ENCODE measurements around the gene GRAMD1B.

GRAMD1B gene

GRCh38 chr11:123580137-123580536 is 150.1 kb downstream of the GRAMD1B start:
- Histone ChIP-seq H3K4me1 (ENCODE audit: insufficient read depth, low read length) (no peaks in the 10 kb centered on the region), H3K4me2 (ENCODE audit: insufficient read depth, low read length) (no peak overlapping the region)

GRCh38 chr11:123580557-123581275 is 150.6 kb downstream of the GRAMD1B start:
- no peaks in the 10 kb centered on the region for H3K9me3 ChIP-seq (ENCODE audit: insufficient read depth, low read length, severe bottlenecking)
- H3K4me2 ChIP-seq (ENCODE audit: insufficient read depth, low read length), result no peak overlapping the region
- H3K36me3 ChIP-seq (ENCODE audit: insufficient read depth, low read length), result 0 out of 2 replicates have a peak, but pooled peaks cover 4% of the 10 kb centered on the region
- peak; percentile 76 for TF ChIP-seq CTCF (IDR thresholded peaks at IDR 0.05; ENCODE audit: borderline replicate concordance, extremely low read depth, low read length, poor library complexity, severe bottlenecking)
- no peak for TF ChIP-seq EZH2 (IDR thresholded peaks at IDR 0.05; ENCODE audit: borderline replicate concordance, low read depth, low read length, severe bottlenecking)
- H3K4me1 ChIP-seq (ENCODE audit: insufficient read depth, low read length), result no peaks in the 10 kb centered on the region
- peaks cover 13% of the 10 kb centered on the region for H4K20me1 ChIP-seq (ENCODE audit: insufficient read depth, low read length)
- ATAC-seq (ENCODE audit: insufficient read depth, low read depth), result peak; percentile 53; the same call in 2 of the 3 replicates
- H3K9ac ChIP-seq (ENCODE audit: low read depth, low read length), result no peak overlapping the region
- no peaks in the 10 kb centered on the region for H3K79me2 ChIP-seq (ENCODE audit: insufficient read depth, low read length)
- H3K27me3 ChIP-seq (ENCODE audit: insufficient read depth, low read length, poor library complexity), result no peaks in the 10 kb centered on the region
- no peak overlapping the region for H3K27ac ChIP-seq (ENCODE audit: low read length)
- no peak overlapping the region for H3K4me3 ChIP-seq (ENCODE audit: low read depth in 1 of 2, low read length in 2 of 2)
- peak; percentile 18 for DNase-seq
- H2AFZ ChIP-seq (ENCODE audit: low read depth, low read length), result no peak overlapping the region

More at GRCh38 chr11:123580137-123580536, 150.1 kb downstream of the GRAMD1B start:
- H3K79me2 ChIP-seq (ENCODE audit: insufficient read depth, low read length), result no peaks in the 10 kb centered on the region
- no peaks in the 10 kb centered on the region for H3K27me3 ChIP-seq (ENCODE audit: insufficient read depth, low read length, poor library complexity)
- TF ChIP-seq CTCF (IDR thresholded peaks at IDR 0.05; ENCODE audit: borderline replicate concordance, extremely low read depth, low read length, poor library complexity, severe bottlenecking), result no peak
- TF ChIP-seq EZH2 (IDR thresholded peaks at IDR 0.05; ENCODE audit: borderline replicate concordance, low read depth, low read length, severe bottlenecking), result no peak
- 0 out of 2 replicates have a peak, but pooled peaks cover 4% of the 10 kb centered on the region for H3K36me3 ChIP-seq (ENCODE audit: insufficient read depth, low read length)
- H3K27ac ChIP-seq (ENCODE audit: low read length), result no peak overlapping the region
- no peak overlapping the region for H3K4me3 ChIP-seq (ENCODE audit: low read depth in 1 of 2, low read length in 2 of 2)
- H4K20me1 ChIP-seq (ENCODE audit: insufficient read depth, low read length), result peaks cover 17% of the 10 kb centered on the region
- H3K9me3 ChIP-seq (ENCODE audit: insufficient read depth, low read length, severe bottlenecking), result no peaks in the 10 kb centered on the region
- H2AFZ ChIP-seq (ENCODE audit: low read depth, low read length), result no peak overlapping the region
- no peak overlapping the region for H3K9ac ChIP-seq (ENCODE audit: low read depth, low read length)
- DNase-seq (no peak), ATAC-seq (ENCODE audit: insufficient read depth, low read depth) (no peak)

- H3K36me3 ChIP-seq (ENCODE audit: insufficient read depth, low read length), result 0 out of 2 replicates have a peak, but pooled peaks cover 4% of the 10 kb centered on the region
- no peak overlapping the region for H3K9ac ChIP-seq (ENCODE audit: low read depth, low read length)
- no peaks in the 10 kb centered on the region for H3K4me1 ChIP-seq (ENCODE audit: insufficient read depth, low read length)
- H3K79me2 ChIP-seq (ENCODE audit: insufficient read depth, low read length), result no peaks in the 10 kb centered on the region
- peaks cover 10% of the 10 kb centered on the region for H4K20me1 ChIP-seq (ENCODE audit: insufficient read depth, low read length)
- no peak overlapping the region for H2AFZ ChIP-seq (ENCODE audit: low read depth, low read length)
- DNase-seq (no peak), ATAC-seq (ENCODE audit: insufficient read depth, low read depth) (no peak)
- H3K27me3 ChIP-seq (ENCODE audit: insufficient read depth, low read length, poor library complexity), result no peaks in the 10 kb centered on the region
- no peak for TF ChIP-seq EZH2 (IDR thresholded peaks at IDR 0.05; ENCODE audit: borderline replicate concordance, low read depth, low read length, severe bottlenecking)
- TF ChIP-seq CTCF (IDR thresholded peaks at IDR 0.05; ENCODE audit: borderline replicate concordance, extremely low read depth, low read length, poor library complexity, severe bottlenecking), result no peak
- no peaks in the 10 kb centered on the region for H3K9me3 ChIP-seq (ENCODE audit: insufficient read depth, low read length, severe bottlenecking)
- H3K4me3 ChIP-seq (ENCODE audit: low read depth in 1 of 2, low read length in 2 of 2), result no peak overlapping the region
- H3K27ac ChIP-seq (ENCODE audit: low read length), result no peak overlapping the region
- no peak overlapping the region for H3K4me2 ChIP-seq (ENCODE audit: insufficient read depth, low read length)
Measured at GRCh38 chr11:123581651-123582399, 151.8 kb downstream of the GRAMD1B start.
